ENCODE data around the gene CYP2J2.
"Not testable (repeated sequence)": the region's sequence is repeated elsewhere in the genome, so short reads cannot be mapped to it uniquely, and the experiment has no call there.

The CYP2J2 gene

DNA sequence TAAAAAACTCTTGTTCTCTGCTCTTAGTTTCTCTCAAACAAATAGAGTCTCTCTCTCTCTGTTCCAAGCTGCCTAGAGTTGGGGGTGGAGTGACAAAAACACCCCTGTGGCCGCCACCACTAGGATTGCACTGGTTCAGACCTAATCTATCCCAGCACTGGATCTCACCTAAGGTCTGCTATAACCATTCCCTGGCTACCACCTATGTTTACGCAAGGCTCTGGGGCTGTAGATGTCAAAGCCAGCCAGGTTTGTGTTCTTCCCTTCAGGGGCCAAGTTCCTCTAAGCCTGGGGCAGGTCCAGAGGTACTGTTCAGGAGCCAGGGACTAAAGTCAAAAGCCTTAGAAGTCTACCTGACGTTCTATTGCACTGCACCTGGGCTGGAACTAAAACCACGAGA lies 12.8 kb upstream of the CYP2J2 start:
- Histone ChIP-seq H3K9ac (ENCODE audit: insufficient read length, low read depth) (no peak overlapping the region), H3K4me3 (ENCODE audit: insufficient read length, low read depth) (no peak overlapping the region)
- TF ChIP-seq ZNF274 (IDR thresholded peaks at IDR 0.05; ENCODE audit: low read depth, low read length) (no peak), YY1 (IDR thresholded peaks at IDR 0.05; ENCODE audit: insufficient read depth, insufficient read length) (no peak), SUZ12 (IDR thresholded peaks at IDR 0.05; ENCODE audit: extremely low read depth, insufficient read depth, insufficient read length) (no peak)

DNA sequence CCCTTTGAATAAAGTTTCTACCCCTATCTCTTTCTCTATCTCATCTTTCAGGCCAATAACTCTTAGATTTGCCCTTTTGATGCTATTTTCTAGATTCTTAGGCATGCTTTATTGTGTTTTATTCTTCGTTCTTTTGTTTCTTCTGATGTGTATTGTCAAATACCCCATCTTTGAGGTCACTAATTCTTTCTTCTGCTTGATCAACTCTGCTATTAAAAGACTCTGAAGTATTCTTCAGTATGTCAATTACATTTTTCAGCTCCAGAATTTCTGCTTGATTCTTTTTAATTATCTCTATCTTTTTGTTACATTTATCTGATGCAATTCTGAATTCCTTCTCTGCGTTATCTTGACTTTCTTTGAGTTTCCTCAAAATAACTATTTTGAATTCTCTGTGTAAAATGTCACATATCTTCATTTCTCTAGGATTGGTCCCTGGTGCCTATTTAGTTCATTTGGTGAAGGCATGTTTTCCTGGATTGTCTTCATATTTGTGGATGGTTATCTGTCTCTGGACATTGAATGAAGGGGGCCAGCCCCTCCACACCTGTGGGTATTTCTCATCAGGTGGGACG lies 11.2 kb upstream of the CYP2J2 start:
- DNase-seq (ENCODE audit: low read depth, low spot score): no peak
- H3K4me1 ChIP-seq (ENCODE audit: insufficient read depth, insufficient read length): no peaks in the 10 kb centered on the region
- no peaks in the 10 kb centered on the region for H3K9me3 ChIP-seq (ENCODE audit: insufficient read depth, low read length)
- no peak for TF ChIP-seq ZNF274 (IDR thresholded peaks at IDR 0.05; ENCODE audit: low read depth, low read length)
- TF ChIP-seq YY1 (IDR thresholded peaks at IDR 0.05; ENCODE audit: insufficient read depth, insufficient read length): no peak
- no peak for TF ChIP-seq SUZ12 (IDR thresholded peaks at IDR 0.05; ENCODE audit: extremely low read depth, insufficient read depth, insufficient read length)
- H3K36me3 ChIP-seq (ENCODE audit: insufficient read depth, insufficient read length, low read length): no peaks in the 10 kb centered on the region
- H3K4me3 ChIP-seq (ENCODE audit: insufficient read length, low read depth): no peak overlapping the region
- no peak overlapping the region for H3K9ac ChIP-seq (ENCODE audit: insufficient read length, low read depth)
- H3K27me3 ChIP-seq (ENCODE audit: insufficient read depth, insufficient read length): no peaks in the 10 kb centered on the region

More for the DNA sequence above, 12.8 kb upstream of the CYP2J2 start:
- no peaks in the 10 kb centered on the region for H3K4me1 ChIP-seq (ENCODE audit: insufficient read depth, insufficient read length)
- no peaks in the 10 kb centered on the region for H3K9me3 ChIP-seq (ENCODE audit: insufficient read depth, low read length)
- DNase-seq (ENCODE audit: low read depth, low spot score): no peak
- no peaks in the 10 kb centered on the region for H3K27me3 ChIP-seq (ENCODE audit: insufficient read depth, insufficient read length)
- H3K36me3 ChIP-seq (ENCODE audit: insufficient read depth, insufficient read length, low read length): no peaks in the 10 kb centered on the region

- H3K4me1 ChIP-seq (ENCODE audit: insufficient read depth, insufficient read length): no peaks in the 10 kb centered on the region
- H3K36me3 ChIP-seq (ENCODE audit: insufficient read depth, insufficient read length, low read length): no peaks in the 10 kb centered on the region
- H3K27me3 ChIP-seq (ENCODE audit: insufficient read depth, insufficient read length): no peaks in the 10 kb centered on the region
- TF ChIP-seq SUZ12 (IDR thresholded peaks at IDR 0.05; ENCODE audit: extremely low read depth, insufficient read depth, insufficient read length): no peak
- no peak for TF ChIP-seq YY1 (IDR thresholded peaks at IDR 0.05; ENCODE audit: insufficient read depth, insufficient read length)
- no peak for TF ChIP-seq ZNF274 (IDR thresholded peaks at IDR 0.05; ENCODE audit: low read depth, low read length)
- no peaks in the 10 kb centered on the region for H3K9me3 ChIP-seq (ENCODE audit: insufficient read depth, low read length)
- DNase-seq (ENCODE audit: low read depth, low spot score): no peak
- H3K9ac ChIP-seq (ENCODE audit: insufficient read length, low read depth): no peak overlapping the region
- H3K4me3 ChIP-seq (ENCODE audit: insufficient read length, low read depth): no peak overlapping the region
Measured at GRCh38 chr1:59936358-59936821, 9.8 kb upstream of the CYP2J2 start.

DNA sequence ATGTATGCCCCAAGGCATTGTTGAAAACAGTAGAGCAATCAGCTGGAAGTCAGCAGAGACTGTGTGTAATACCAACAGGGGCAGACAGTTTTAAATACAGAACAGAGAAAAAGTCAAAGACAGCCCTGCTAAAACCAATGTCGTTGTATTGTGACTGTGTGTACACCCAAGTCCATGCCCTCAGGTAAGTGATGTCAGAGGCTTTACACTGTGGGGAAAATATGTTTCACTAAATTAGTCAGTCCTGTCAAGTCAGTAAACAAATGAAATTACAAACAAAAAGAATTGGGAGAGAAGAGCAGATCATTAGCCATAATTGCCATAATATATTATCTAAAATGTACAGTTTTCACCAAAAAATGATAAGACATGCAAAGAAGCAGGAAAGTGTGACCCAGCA lies 2.4 kb upstream of the CYP2J2 start:
- peaks cover 36% of the 10 kb centered on the region for H3K27me3 ChIP-seq (ENCODE audit: insufficient read depth, insufficient read length)

DNA sequence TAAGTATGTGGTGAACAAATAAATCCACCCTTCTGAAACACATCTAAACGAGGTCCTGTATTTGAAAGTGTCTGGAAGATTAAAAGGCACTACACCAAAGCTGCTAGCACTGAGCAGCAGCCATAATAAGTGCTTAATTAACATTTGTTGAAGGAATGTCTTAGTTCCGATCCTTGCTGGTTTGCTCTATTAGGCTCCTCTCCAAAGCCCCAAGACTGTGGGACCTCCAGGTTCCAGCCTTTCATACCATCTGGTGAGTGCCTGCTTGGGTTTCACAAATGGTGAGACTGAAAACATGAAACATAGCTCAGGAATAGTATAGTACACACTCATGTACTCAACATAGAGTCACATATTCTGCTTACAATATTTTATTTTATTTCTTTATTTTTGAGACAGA lies 640 bp upstream of the CYP2J2 start:
- Histone ChIP-seq H3K4me3 (ENCODE audit: insufficient read length, low read depth) (no peak overlapping the region), H3K27me3 (ENCODE audit: insufficient read depth, insufficient read length) (peaks cover 36% of the 10 kb centered on the region), H3K4me1 (ENCODE audit: insufficient read depth, insufficient read length) (no peaks in the 10 kb centered on the region), H3K9ac (ENCODE audit: insufficient read length, low read depth) (no peak overlapping the region), H3K36me3 (ENCODE audit: insufficient read depth, insufficient read length, low read length) (no peaks in the 10 kb centered on the region), H3K9me3 (ENCODE audit: insufficient read depth, low read length) (peaks cover 22% of the 10 kb centered on the region)
- no peak for DNase-seq (ENCODE audit: low read depth, low spot score)
- TF ChIP-seq YY1 (IDR thresholded peaks at IDR 0.05; ENCODE audit: insufficient read depth, insufficient read length): no peak
- TF ChIP-seq SUZ12 (IDR thresholded peaks at IDR 0.05; ENCODE audit: extremely low read depth, insufficient read depth, insufficient read length): no peak
- no peak for TF ChIP-seq ZNF274 (IDR thresholded peaks at IDR 0.05; ENCODE audit: low read depth, low read length)

More for the DNA sequence above, 2.4 kb upstream of the CYP2J2 start:
- Histone ChIP-seq H3K9ac (ENCODE audit: insufficient read length, low read depth) (no peak overlapping the region), H3K4me3 (ENCODE audit: insufficient read length, low read depth) (no peak overlapping the region), H3K4me1 (ENCODE audit: insufficient read depth, insufficient read length) (no peaks in the 10 kb centered on the region), H3K9me3 (ENCODE audit: insufficient read depth, low read length) (peaks cover 16% of the 10 kb centered on the region), H3K36me3 (ENCODE audit: insufficient read depth, insufficient read length, low read length) (no peaks in the 10 kb centered on the region)
- no peak for DNase-seq (ENCODE audit: low read depth, low spot score)
- TF ChIP-seq YY1 (IDR thresholded peaks at IDR 0.05; ENCODE audit: insufficient read depth, insufficient read length) (no peak), SUZ12 (IDR thresholded peaks at IDR 0.05; ENCODE audit: extremely low read depth, insufficient read depth, insufficient read length) (no peak), ZNF274 (IDR thresholded peaks at IDR 0.05; ENCODE audit: low read depth, low read length) (no peak)

- no peak for DNase-seq (ENCODE audit: low read depth, low spot score)
- Histone ChIP-seq H3K36me3 (ENCODE audit: insufficient read depth, insufficient read length, low read length) (no peaks in the 10 kb centered on the region), H3K4me3 (ENCODE audit: insufficient read length, low read depth) (no peak overlapping the region), H3K4me1 (ENCODE audit: insufficient read depth, insufficient read length) (no peaks in the 10 kb centered on the region), H3K9ac (ENCODE audit: insufficient read length, low read depth) (no peak overlapping the region), H3K27me3 (ENCODE audit: insufficient read depth, insufficient read length) (peaks cover 36% of the 10 kb centered on the region), H3K9me3 (ENCODE audit: insufficient read depth, low read length) (peaks cover 22% of the 10 kb centered on the region)
- TF ChIP-seq SUZ12 (IDR thresholded peaks at IDR 0.05; ENCODE audit: extremely low read depth, insufficient read depth, insufficient read length) (no peak), ZNF274 (IDR thresholded peaks at IDR 0.05; ENCODE audit: low read depth, low read length) (no peak), YY1 (IDR thresholded peaks at IDR 0.05; ENCODE audit: insufficient read depth, insufficient read length) (no peak)
Measured at GRCh38 chr1:59924653-59925052, 1.9 kb downstream of the CYP2J2 start.

- H3K36me3 ChIP-seq (ENCODE audit: insufficient read depth, insufficient read length, low read length); DNase-seq (ENCODE audit: low read depth, low spot score); H3K4me3 ChIP-seq (ENCODE audit: insufficient read length, low read depth); H3K4me1 ChIP-seq (ENCODE audit: insufficient read depth, insufficient read length); H3K9ac ChIP-seq (ENCODE audit: insufficient read length, low read depth): not testable (repeated sequence)
- Histone ChIP-seq H3K27me3 (ENCODE audit: insufficient read depth, insufficient read length) (peaks cover 14% of the 10 kb centered on the region), H3K9me3 (ENCODE audit: insufficient read depth, low read length) (peaks cover 28% of the 10 kb centered on the region)
Measured at GRCh38 chr1:59921258-59921899, 5.2 kb downstream of the CYP2J2 start.

Data from NT2/D1 (cell line).